Activated naive CD4-positive, alpha-beta T cell treated with anti-CD3 and anti-CD28 coated beads, Interleukin-2, amount 50 U/mL, for 72 hours (primary cell): ENCODE data around the gene SLC7A10. TPM values are rescaled to one million over a fixed set of nuclear protein-coding genes. Genes with fewer than 3 reads are reported as not detected.

Source experiments
- ATAC-seq, 2 donors: fragments of 150-1000 bp; cut with Tn5 transposase; 2 replicates each; pipeline ENCODE4 v1.10.0; 2021; ENCODE audit warnings: mild to moderate bottlenecking in 2 of 2, moderate library complexity in 2 of 2
- DNase-seq, 2 donors: peaks; one replicate each; pipeline ENCODE4 v3.0.0; 2021 to 2022; ENCODE audit warnings: low spot score in 2 of 2
- H3K27ac Mint-ChIP-seq, 2 donors: one replicate each; pipeline ENCODE4 v1.8.0; 2022; ENCODE audit warnings: mild to moderate bottlenecking in 2 of 2, mixed read lengths in 2 of 2
- H3K36me3 Mint-ChIP-seq, 2 donors: one replicate each; pipeline ENCODE4 v1.8.0; 2022; ENCODE audit warnings: mixed read lengths in 2 of 2
- H3K9me3 Mint-ChIP-seq, 2 donors: one replicate each; pipeline ENCODE4 v1.8.0; 2022; ENCODE audit warnings: mixed read lengths in 2 of 2
- total RNA-seq, 2 donors: library from RNA; stranded (reverse); gene quantifications; one replicate each; pipeline ENCODE4 v1.2.3, GENCODE V29; 2022

The SLC7A10 gene
- total RNA-seq, 2 donors from 2014 or later: not detected

DNA sequence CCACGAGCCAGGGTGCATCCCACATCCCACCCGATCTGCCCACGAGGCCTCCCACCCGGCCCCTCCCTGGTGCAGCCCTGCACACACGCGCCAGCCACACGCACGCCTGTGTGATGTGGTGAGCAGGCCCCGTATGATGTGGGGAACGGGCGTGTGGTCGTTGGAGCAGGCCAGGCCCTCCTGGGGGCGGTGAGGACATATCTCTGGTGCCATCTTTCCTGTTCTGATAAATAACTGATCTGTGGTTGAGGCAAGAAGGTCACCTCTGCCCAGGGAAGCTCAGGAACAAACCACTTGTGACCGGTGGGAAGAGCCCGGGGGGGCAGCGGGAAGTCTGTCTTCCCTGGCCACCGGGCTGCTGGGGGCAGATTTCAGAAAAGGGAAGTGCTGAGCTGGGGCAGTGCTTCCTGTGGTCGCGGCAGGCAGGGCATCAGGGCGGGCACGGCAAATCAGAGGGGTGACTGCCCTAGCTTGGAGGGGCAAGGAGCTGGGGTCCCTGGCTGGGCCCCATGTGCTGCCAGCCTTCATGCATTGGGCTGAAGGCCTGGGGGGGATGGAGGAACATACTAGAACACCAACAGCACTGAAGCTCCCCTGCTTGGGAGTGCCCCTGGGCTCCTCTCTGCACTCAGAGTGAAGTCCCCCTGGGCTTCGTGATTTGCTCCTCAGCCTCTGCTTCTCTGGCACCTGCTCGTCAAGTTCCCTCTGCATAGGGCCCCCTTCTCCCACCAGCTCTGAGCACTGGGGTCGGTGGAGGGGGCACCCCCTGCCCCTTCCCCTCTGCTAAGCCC is 35.2 kb upstream of the SLC7A10 start:
- H3K36me3 Mint-ChIP-seq: peaks cover 0 to 6% of the 10 kb centered on the region in 2 donors

DNA sequence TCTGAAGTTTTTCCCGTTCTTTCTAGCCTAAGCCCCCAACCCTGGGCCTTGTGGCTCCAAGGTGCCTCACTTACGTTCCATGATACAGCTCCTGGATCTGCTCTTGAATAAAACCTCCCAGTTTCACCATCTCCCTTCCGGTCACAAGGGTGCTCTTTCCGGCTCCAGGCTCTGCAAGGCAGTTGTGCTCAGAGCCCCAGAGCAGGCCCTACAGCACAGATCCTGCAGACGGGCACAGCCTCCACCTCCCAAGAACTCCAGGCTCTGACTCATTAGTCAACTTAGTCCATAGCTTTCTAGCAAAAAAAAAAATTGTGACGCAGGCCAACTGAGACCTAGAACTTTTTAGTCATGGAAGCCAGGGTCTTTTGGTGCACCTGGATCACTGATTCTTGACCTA is 33.9 kb upstream of the SLC7A10 start:
- H3K27ac Mint-ChIP-seq: no peak overlapping the region
- DNase-seq (no peak), ATAC-seq (no peak)
- H3K9me3 Mint-ChIP-seq: no peaks in the 10 kb centered on the region
- peaks cover 0 to 6% of the 10 kb centered on the region in 2 donors for H3K36me3 Mint-ChIP-seq

More for the DNA sequence above, 35.2 kb upstream of the SLC7A10 start:
- H3K9me3 Mint-ChIP-seq: no peaks in the 10 kb centered on the region
- ATAC-seq: peak in 1 of 2 donors; percentile 44
- H3K27ac Mint-ChIP-seq: no peak overlapping the region
- no peak for DNase-seq

DNA sequence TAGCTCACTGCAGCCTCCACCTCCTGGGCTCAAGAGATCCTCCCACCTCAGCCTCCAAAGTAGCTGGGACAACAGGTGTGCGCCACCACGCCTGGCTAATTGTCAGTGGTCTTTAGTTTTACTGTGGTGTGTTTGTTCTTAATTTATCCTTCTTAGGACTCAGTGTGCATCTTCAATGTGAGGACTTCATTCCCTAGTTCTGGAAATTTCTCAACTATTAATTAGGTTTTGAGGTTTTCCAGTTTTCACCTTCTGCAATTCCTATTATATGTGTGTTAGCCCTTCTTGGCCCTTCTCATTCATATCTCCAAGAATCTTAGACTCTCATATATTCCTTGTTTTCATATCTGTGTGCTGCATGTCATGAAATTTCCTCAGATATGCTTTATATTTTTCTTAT is 32.2 kb upstream of the SLC7A10 start:
- ATAC-seq (no peak), DNase-seq (no peak)
- Mint-ChIP-seq H3K27ac (no peak overlapping the region), H3K9me3 (no peaks in the 10 kb centered on the region), H3K36me3 (peaks cover 0 to 6% of the 10 kb centered on the region in 2 donors)

DNA sequence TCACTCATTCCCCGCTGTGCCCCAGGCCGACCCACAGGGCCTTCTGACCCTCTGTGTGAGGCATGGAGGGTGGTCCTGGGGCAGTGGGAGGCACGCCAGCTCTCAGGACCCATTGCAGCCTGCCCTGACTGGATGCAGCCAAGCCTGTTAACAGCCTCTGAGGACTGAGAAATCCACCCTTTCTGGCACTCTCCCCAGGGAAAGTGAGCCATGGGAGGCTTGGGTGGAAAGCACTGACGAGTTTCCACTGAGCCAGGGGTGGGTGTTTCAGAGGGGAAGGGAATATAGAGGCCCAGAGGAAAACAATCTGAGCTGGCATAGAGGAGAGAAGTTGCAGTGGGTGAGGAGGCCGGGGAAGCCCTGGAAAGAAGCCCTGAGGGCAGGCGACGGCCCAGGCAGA is 30.6 kb upstream of the SLC7A10 start:
- H3K36me3 Mint-ChIP-seq: peaks cover 0 to 6% of the 10 kb centered on the region in 2 donors
- H3K27ac Mint-ChIP-seq: no peak overlapping the region
- ATAC-seq: no peak
- no peaks in the 10 kb centered on the region for H3K9me3 Mint-ChIP-seq
- DNase-seq: no peak

DNA sequence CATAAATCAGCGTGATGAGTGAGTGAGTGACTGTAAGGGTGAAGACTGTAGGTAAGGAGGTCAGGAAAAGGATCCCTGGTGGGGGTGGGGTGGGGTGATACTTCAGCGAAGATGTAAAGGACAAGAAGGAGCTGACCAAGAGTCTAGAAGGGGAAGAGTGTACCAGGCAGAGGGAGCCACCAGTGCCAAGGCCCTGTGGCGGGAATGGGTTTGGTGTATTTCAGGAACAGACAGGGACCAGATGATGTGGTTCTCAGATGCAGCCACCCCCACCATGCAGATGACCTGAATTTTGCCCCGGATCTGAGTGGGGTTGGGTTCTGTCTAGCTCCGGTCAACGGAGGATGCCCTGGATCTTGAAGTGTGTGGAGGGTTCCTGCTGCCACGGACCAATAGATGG is 30.1 kb upstream of the SLC7A10 start:
- ATAC-seq (no peak), DNase-seq (no peak)
- no peaks in the 10 kb centered on the region for H3K9me3 Mint-ChIP-seq
- H3K36me3 Mint-ChIP-seq: peaks cover 0 to 6% of the 10 kb centered on the region in 2 donors
- H3K27ac Mint-ChIP-seq: no peak overlapping the region

DNA sequence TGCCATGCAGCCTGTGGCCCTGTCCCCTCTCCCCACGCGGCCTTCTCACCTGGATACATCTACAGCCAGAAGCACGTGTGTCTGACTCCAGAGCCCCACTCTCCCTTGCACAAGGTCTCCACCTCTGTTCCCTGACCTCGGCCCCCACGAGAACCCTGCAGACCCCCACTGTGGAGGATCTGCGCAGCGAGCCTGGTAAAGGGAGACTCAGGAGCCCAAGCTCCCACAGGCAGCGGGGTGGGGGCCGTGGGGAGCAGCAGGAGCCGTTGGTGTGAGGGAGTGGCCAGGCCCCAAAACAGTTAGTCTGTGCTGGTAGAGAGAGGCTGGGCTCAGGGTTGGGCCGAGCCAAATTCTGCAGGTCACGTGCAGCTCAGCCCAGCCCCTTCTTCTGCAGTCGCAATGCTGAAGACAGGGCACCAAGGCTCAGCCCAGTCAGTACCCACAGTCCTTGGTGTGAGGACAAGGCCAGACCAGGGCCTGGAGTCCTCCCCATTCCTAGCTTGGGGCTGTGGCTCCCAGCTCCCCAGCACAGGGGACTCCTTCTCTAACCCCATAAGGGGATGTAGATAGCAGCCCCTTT is 28.7 kb upstream of the SLC7A10 start:
- Mint-ChIP-seq H3K9me3 (no peaks in the 10 kb centered on the region), H3K27ac (no peak overlapping the region), H3K36me3 (peaks cover 0 to under 1% of the 10 kb centered on the region in 2 donors)
- no peak for ATAC-seq
- no peak for DNase-seq

DNA sequence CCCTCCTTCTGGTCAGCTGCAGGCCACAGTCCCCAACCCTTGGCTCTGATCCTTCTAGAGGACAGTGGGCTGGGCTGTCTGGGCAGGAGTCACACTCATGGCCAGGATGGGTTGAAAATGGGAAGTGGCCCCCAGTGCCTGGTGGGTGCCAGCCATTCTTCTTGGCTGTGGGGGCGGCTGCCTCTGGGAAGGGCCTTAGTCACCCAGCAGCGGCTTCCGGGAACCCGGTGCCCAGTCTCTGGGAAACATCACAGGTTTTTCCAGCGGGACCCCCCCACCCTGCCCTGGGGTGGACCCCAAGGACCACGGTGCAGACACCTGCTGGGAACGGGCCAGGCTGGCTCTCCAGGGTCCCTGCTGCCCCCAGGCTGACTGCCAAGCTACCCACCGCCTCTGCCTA is 27.3 kb upstream of the SLC7A10 start:
- H3K27ac Mint-ChIP-seq: no peak overlapping the region
- no peak for ATAC-seq
- H3K36me3 Mint-ChIP-seq: no peaks in the 10 kb centered on the region
- H3K9me3 Mint-ChIP-seq: no peaks in the 10 kb centered on the region
- no peak for DNase-seq

DNA sequence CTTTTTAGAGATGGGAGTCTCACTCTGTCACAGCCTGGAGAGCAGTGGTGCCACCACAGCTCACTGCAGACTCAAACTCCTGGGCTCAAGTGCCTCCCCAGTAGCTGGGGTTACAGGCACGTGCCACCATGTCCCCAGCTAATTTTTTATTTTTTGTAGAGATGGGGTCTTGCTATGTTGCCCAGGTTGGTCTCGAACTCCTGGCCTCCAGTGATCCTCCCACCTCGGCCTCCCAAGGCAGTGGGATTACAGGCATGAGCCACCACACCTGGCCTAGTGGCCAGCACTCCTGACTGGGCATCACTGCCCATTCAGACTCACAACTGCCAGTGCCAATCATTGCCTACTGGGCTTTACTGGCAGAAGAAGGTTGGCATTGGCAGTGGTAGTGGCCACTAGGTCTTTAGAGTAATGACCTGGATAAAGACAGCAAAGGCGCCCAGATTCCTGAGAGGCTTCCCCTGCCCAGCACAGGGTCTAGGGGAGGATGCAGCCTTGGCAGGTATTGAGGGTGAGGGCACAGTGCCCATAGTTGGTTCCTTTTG is 26.8 kb upstream of the SLC7A10 start:
- DNase-seq (no peak), ATAC-seq (no peak)
- Mint-ChIP-seq H3K9me3 (no peaks in the 10 kb centered on the region), H3K36me3 (no peaks in the 10 kb centered on the region), H3K27ac (no peak overlapping the region)

DNA sequence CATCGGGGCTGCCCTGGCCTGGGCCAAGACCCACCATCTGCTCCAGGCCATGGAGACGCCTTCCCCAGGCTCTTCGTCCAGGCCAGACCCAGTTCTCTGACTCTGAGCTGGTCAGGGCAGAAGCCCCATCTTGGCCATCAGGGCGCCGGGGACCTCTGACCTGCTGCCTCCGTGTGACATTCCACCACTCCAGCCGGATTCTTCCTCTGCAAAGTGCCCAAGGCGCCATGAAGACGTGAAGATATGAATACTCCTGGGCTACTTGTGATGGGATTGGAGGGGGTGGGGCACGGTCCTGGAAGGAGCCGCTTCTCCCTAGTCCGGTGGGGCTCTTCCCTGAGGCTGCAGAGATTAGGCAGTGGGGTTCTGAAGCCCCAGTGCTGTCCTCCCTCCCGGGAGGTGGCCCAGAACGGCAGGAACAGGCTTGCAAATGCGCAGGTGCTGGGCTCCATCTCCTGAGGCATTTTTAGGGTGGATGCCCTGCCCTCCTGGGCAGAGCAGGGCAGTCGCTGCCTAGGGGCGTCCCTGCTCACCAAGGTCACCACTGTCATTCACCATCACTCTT is 26.0 kb upstream of the SLC7A10 start:
- H3K27ac Mint-ChIP-seq: no peak overlapping the region
- DNase-seq (no peak), ATAC-seq (no peak)
- H3K36me3 Mint-ChIP-seq: no peaks in the 10 kb centered on the region
- H3K9me3 Mint-ChIP-seq: no peaks in the 10 kb centered on the region

DNA sequence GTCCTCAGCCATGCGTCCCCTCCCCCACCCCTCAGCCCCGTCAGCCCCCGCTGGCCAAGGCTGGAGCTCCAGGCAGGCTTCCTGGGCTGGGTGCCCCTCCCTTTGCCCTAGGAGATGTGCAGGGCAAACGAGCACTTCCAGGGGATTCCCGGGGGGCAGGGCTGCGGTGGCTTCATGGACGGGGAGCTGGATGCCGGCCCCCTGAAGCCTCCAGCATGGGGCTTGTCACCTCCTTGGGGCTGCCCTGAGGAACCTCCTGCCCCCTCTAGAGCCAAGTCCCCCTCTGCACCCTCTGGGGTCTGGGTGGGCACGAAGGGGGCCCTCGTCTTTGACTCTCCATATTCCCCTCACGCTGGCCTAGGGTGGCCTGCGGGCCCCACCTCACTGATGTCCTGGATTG is 25.4 kb upstream of the SLC7A10 start:
- no peak overlapping the region for H3K27ac Mint-ChIP-seq
- no peak for ATAC-seq
- no peaks in the 10 kb centered on the region for H3K9me3 Mint-ChIP-seq
- DNase-seq: no peak
- no peaks in the 10 kb centered on the region for H3K36me3 Mint-ChIP-seq

DNA sequence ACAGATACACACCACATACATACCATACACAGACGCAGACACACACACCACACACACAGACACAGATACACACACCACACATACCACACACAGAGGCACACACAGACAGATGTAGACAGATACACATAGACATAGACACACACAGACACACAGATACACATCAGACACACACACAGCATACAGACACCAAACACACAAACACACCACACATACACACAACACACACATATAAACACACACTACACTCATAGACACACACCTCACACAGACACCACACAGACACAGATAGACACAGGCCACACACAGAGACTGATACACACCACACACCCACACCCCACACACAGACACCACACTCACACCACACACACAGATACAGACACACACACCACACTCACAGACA is 24.9 kb upstream of the SLC7A10 start:
- ATAC-seq (no peak), DNase-seq (no peak)
- H3K36me3 Mint-ChIP-seq: peaks cover 0 to 2% of the 10 kb centered on the region in 2 donors

DNA sequence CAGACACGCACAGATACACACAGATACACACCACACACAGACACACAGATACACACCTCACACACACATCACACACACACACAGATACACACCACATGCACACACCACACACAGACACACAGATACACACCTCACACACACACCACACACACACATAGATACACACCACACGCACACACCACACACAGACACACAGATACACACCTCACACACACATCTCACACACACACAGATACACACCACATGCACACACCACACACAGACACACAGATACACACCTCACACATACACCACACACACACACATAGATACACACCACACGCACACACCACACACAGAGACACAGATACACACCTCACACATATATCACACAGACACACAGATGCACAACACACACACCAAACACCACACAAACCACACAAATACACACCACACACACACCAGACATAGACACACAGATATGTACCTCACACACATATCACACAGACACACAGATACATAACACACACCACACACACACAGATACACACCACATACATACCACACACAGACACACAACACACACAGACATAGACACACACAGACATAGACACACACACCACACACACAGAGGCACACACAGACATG is 24.2 kb upstream of the SLC7A10 start:
- no peak for ATAC-seq
- DNase-seq: no peak
- Mint-ChIP-seq H3K27ac (no peak overlapping the region), H3K36me3 (peaks cover 0 to 5% of the 10 kb centered on the region in 2 donors), H3K9me3 (peaks cover 0 to 3% of the 10 kb centered on the region in 2 donors)

More for the DNA sequence above, 24.9 kb upstream of the SLC7A10 start:
- no peaks in the 10 kb centered on the region for H3K9me3 Mint-ChIP-seq
- no peak overlapping the region for H3K27ac Mint-ChIP-seq

DNA sequence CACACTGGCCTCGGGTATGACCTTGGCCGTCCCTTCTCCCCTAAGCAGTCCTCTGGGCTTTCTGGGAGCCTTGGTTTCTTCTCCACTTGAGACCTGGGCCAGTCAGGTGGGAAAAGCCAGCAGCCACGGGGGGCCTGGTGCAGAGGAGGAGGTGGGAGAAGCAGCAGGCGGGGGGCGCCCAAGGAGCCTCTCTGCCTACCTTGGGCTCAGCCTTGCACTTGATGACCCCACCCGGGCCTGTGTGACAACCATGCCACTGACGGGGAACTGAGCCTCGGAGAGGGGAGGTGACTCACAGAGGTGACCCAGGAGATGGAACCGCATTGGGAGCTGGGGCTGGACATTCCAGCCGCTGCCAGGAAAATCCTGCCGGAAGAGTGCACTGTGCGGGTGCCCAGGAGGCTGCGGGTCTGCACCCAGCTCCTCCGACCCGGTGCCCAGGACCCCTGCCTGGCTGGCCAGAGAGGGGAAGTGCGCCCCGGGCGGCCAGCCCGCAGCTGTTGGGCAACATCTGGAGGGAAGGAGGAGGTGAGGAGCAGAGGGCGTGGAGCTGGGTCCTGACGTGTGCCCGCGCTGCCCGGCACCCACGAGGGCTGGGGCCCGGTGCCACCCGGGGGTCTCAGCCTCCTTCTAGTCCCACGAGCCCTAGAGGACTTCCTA is 23.4 kb upstream of the SLC7A10 start:
- Mint-ChIP-seq H3K27ac (no peak overlapping the region), H3K36me3 (peaks cover 0 to 5% of the 10 kb centered on the region in 2 donors), H3K9me3 (peaks cover 0 to 6% of the 10 kb centered on the region in 2 donors)
- peak in 1 of 2 donors; percentile 62 for ATAC-seq
- no peak for DNase-seq

DNA sequence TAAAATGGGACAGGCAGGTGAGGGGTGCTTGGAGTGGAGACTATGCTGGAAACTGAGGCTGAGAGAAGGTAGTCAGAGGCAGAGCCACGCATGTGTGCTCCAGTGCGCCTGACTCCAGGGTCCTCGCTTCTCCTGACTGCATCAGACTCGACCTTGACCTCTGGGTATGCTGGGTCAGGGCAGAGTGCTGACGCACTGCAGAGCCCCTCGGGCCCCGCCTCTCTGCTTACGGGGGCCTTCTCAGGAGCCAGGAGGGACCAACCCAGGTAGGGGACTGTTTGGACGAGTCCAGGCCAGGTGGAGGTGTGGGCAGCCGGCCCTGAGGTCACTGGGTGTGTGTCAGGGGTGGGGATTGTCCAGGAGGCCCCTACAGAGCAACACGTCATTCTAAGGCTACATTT is 22.9 kb upstream of the SLC7A10 start:
- DNase-seq (no peak), ATAC-seq (no peak)
- H3K9me3 Mint-ChIP-seq: peaks cover 0 to 6% of the 10 kb centered on the region in 2 donors
- no peak overlapping the region for H3K27ac Mint-ChIP-seq
- H3K36me3 Mint-ChIP-seq: peaks cover 0 to 5% of the 10 kb centered on the region in 2 donors

DNA sequence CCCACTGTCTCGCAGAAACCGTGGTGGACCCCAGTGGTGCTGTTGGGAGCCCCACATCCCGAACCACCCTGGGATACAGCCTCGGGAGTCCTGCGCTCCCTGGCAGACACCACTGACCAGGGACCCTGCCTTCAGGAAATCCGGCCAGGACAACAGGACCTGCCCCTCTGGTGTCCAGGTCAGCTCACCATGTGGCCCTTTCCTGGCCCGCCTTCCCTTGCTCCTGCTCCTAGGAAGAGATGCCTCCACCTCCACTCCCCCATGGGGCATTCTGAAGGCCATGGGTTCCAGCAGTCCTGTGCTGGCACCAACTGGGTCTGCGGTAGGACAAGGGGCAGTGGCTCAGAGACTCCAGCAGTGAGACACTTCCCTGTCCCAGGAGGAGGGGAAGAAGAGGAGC is 22.5 kb upstream of the SLC7A10 start:
- no peak for ATAC-seq
- H3K36me3 Mint-ChIP-seq: peaks cover 0 to 5% of the 10 kb centered on the region in 2 donors
- peaks cover 0 to 6% of the 10 kb centered on the region in 2 donors for H3K9me3 Mint-ChIP-seq

DNA sequence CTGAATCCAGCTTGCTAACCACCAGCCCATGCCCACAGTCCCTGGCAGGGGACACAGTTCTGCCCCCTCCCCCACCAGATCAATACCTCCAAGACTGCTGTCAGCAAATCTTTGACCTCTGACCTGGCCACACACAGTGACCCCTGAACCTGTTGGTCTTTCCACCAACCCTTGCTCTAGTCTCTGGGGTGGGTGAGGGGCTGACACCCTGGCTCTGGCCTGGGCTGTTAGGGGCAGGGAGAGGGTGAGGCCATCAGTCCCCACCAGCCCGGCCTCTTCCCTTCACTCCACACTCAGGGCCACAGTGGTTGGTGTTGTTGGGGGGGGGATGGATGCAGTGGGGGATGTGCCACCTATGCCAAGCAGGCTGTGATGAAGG is 21.8 kb upstream of the SLC7A10 start:
- peaks cover 0 to 6% of the 10 kb centered on the region in 2 donors for H3K9me3 Mint-ChIP-seq
- peaks cover 0 to 5% of the 10 kb centered on the region in 2 donors for H3K36me3 Mint-ChIP-seq
- DNase-seq (no peak), ATAC-seq (no peak)
- H3K27ac Mint-ChIP-seq: no peak overlapping the region

More for the DNA sequence above, 22.5 kb upstream of the SLC7A10 start:
- DNase-seq: no peak
- H3K27ac Mint-ChIP-seq: no peak overlapping the region
